Measurements from ENCODE around the gene FCRL4. TPM values are rescaled to one million over a fixed set of nuclear protein-coding genes. Genes with fewer than 3 reads are reported as not detected.
A peak's percentile ranks its signal among the peaks of the same experiment; 100 is the strongest.
"Not testable (repeated sequence)": the region's sequence is repeated elsewhere in the genome, so short reads cannot be mapped to it uniquely, and the experiment has no call there.

FCRL4 gene
- total RNA-seq, 1 experiment from 2014 or later: not detected

DNA sequence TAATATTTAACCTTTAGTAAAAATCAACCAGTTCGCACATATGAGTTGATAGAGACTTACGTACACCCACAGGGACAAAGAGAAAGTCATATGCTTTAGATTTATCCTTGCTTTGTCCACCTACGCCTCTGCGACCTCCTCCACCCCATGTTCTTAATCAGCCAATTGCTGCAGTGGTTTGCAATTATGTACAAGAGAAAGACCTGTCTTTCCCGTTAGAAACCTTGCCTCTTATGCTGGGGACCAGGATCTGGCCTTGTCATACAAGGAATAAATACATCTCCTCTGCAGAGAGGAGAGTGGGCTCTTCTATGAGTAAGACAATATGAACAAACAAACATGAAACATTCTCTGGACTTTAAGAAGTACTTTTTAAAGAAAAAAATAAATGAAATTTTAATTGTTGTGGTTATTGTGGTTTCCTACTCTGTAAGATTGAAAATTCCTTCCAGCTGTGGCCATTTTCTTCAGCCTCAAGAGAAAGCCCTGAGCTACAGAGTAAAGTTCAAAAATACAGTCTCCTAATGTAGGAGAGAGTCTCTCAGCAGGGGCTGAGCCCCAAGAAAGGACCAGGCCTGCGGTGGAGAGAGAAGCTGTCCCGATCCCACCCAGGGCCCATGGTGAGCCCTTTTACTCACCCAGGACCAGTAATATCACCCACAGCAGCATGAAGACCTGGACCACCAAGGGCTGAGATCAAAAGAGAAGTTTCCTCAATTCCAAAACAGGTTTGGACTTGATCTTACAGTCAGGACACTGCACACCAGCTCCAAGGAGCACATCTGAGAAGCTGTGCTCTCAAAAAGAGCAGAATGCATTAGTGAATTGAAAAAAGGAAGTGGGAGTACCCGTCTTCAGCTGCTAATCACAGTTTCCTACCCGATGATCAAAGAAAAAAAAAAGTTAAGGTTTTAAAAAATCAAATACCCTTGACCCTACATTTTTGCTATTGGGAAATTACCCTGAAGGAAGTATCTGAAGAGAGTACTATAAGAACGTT lies 45.9 kb downstream of the FCRL4 start, which contains the start of gene FCRL5:
FCRL5 (minus strand) TSS at position 822 of the 1,000 bp plus-strand sequence; CDS start at position 669, 153 bp downstream.
- no peak within 1 kb of the TSS for H2AK5ac ChIP-seq (ENCODE audit: insufficient read length, low read length)
- H3K9me3 ChIP-seq (ENCODE audit: control insufficient read depth, low read depth, low read length): no peaks in the 10 kb centered on the region
- H2BK15ac ChIP-seq (ENCODE audit: low read depth, low read length): no peak within 1 kb of the TSS
- no peaks in the 10 kb centered on the region for H3K79me2 ChIP-seq (ENCODE audit: insufficient read depth, low read length)
- no peak within 1 kb of the TSS for H3K56ac ChIP-seq (ENCODE audit: insufficient read length, low read depth, low read length)
- Mint-ChIP-seq H3K9me3 (no peaks in the 10 kb centered on the region), H3K4me3 (no peak within 1 kb of the TSS), H3K36me3 (ENCODE audit: insufficient read depth in 1 of 3, low read depth in 3 of 3) (no peaks in the 10 kb centered on the region), H3K27me3 (ENCODE audit: low read depth) (no peaks in the 10 kb centered on the region), H3K27ac (peak within 1 kb of the TSS in 1 of 3 experiments; percentile 25; a peak in 1 of 7 replicates), H3K4me1 (no peaks in the 10 kb centered on the region)
- WGBS (ENCODE audit: extremely low coverage, insufficient read length, low lambda C conversion rate): no CpG with 5 or more reads among the region's 10 CpGs
- no peak within 1 kb of the TSS for H3K9ac ChIP-seq (ENCODE audit: extremely low read depth, insufficient read length, low read length)
- H3K4me2 ChIP-seq (ENCODE audit: insufficient read depth, insufficient read length, low read length): no peak within 1 kb of the TSS
- H4K91ac ChIP-seq (ENCODE audit: insufficient read length, low read depth, low read length): no peak within 1 kb of the TSS
- no peaks in the 10 kb centered on the region; the same call in 1 of the 2 replicates for H3K4me1 ChIP-seq (ENCODE audit: insufficient read depth, low read length)
- no peaks in the 10 kb centered on the region for H3K23me2 ChIP-seq (ENCODE audit: insufficient read length, low read depth, low read length, poor library complexity, severe bottlenecking)
- DNase-seq: no peak
- H4K20me1 ChIP-seq (ENCODE audit: control insufficient read depth, insufficient read depth, insufficient read length): no peaks in the 10 kb centered on the region
- no peak within 1 kb of the TSS for H4K5ac ChIP-seq (ENCODE audit: insufficient read length, low read depth, low read length)
- TF ChIP-seq, protein P1, sequence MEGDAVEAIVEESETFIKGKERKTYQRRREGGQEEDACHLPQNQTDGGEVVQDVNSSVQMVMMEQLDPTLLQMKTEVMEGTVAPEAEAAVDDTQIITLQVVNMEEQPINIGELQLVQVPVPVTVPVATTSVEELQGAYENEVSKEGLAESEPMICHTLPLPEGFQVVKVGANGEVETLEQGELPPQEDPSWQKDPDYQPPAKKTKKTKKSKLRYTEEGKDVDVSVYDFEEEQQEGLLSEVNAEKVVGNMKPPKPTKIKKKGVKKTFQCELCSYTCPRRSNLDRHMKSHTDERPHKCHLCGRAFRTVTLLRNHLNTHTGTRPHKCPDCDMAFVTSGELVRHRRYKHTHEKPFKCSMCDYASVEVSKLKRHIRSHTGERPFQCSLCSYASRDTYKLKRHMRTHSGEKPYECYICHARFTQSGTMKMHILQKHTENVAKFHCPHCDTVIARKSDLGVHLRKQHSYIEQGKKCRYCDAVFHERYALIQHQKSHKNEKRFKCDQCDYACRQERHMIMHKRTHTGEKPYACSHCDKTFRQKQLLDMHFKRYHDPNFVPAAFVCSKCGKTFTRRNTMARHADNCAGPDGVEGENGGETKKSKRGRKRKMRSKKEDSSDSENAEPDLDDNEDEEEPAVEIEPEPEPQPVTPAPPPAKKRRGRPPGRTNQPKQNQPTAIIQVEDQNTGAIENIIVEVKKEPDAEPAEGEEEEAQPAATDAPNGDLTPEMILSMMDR (conservative IDR thresholded peaks at IDR 0.05): no peak
- no peak within 1 kb of the TSS for H2BK120ac ChIP-seq (ENCODE audit: low read depth, low read length, poor library complexity, severe bottlenecking)
- peak within 1 kb of the TSS; percentile 22 for H2AFZ ChIP-seq (ENCODE audit: low read length)
- no peak within 1 kb of the TSS for H3K23ac ChIP-seq (ENCODE audit: insufficient read length, low read depth, low read length)
- no peak within 1 kb of the TSS for H3K4ac ChIP-seq (ENCODE audit: low read depth, low read length)
- H2BK20ac ChIP-seq (ENCODE audit: low read depth, low read length, poor library complexity, severe bottlenecking): peak within 1 kb of the TSS; percentile 75
- H2BK12ac ChIP-seq (ENCODE audit: insufficient read length, low read depth, low read length): no peak within 1 kb of the TSS
- no peak within 1 kb of the TSS for H3T11ph ChIP-seq (ENCODE audit: low read length)
- H3K27ac ChIP-seq (ENCODE audit: insufficient read length, low read depth, low read length): no peak within 1 kb of the TSS
- H3K18ac ChIP-seq (ENCODE audit: insufficient read length, low read depth, low read length): no peak within 1 kb of the TSS
- no peak within 1 kb of the TSS for H3K14ac ChIP-seq (ENCODE audit: insufficient read depth, low read length)
- H3K79me1 ChIP-seq (ENCODE audit: insufficient read depth, low read depth, low read length, poor library complexity, severe bottlenecking): no peaks in the 10 kb centered on the region
- no peak within 1 kb of the TSS for H2BK5ac ChIP-seq (ENCODE audit: insufficient read length, low read length)
- no peaks in the 10 kb centered on the region for H3K27me3 ChIP-seq (ENCODE audit: insufficient read depth, low read length)
- H4K8ac ChIP-seq (replicated peaks; ENCODE audit: insufficient read length, low read depth, low read length): no peak within 1 kb of the TSS

DNA sequence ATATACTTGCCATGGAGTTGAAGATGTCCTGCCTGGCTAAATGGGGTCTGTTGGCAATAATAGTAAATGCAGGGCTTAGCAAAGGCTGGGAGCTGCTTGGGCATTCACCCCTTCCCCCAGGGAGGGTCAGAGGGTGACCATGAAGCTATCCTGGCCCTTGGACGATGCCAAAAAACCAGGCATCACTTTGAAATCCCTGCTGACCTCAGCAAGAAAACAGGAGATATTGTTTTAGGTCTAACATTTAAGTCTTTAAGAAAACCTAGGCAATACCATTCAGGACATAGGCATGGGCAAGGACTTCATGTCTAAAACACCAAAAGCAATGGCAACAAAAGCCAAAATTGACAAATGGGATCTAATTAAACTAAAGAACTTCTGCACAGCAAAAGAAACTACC lies 49.8 kb downstream of the FCRL4 start:
- H3K27me3 Mint-ChIP-seq (ENCODE audit: low read depth); H2BK20ac ChIP-seq (ENCODE audit: low read depth, low read length, poor library complexity, severe bottlenecking); H3K27ac ChIP-seq (ENCODE audit: insufficient read length, low read depth, low read length); H4K20me1 ChIP-seq (ENCODE audit: control insufficient read depth, insufficient read depth, insufficient read length); H3K18ac ChIP-seq (ENCODE audit: insufficient read length, low read depth, low read length); H3T11ph ChIP-seq (ENCODE audit: low read length); H3K79me1 ChIP-seq (ENCODE audit: insufficient read depth, low read depth, low read length, poor library complexity, severe bottlenecking); H3K23me2 ChIP-seq (ENCODE audit: insufficient read length, low read depth, low read length, poor library complexity, severe bottlenecking); H3K36me3 Mint-ChIP-seq (ENCODE audit: insufficient read depth in 1 of 3, low read depth in 3 of 3); H2AFZ ChIP-seq (ENCODE audit: low read length); H4K91ac ChIP-seq (ENCODE audit: insufficient read length, low read depth, low read length); H2BK120ac ChIP-seq (ENCODE audit: low read depth, low read length, poor library complexity, severe bottlenecking); H3K4me1 Mint-ChIP-seq; H3K9me3 ChIP-seq (ENCODE audit: control insufficient read depth, low read depth, low read length); H3K4ac ChIP-seq (ENCODE audit: low read depth, low read length); H4K5ac ChIP-seq (ENCODE audit: insufficient read length, low read depth, low read length); H3K79me2 ChIP-seq (ENCODE audit: insufficient read depth, low read length); H3K4me3 Mint-ChIP-seq; H3K27ac Mint-ChIP-seq; H4K8ac ChIP-seq (replicated peaks; ENCODE audit: insufficient read length, low read depth, low read length); H2BK15ac ChIP-seq (ENCODE audit: low read depth, low read length); H3K4me1 ChIP-seq (ENCODE audit: insufficient read depth, low read length); H3K56ac ChIP-seq (ENCODE audit: insufficient read length, low read depth, low read length); H3K23ac ChIP-seq (ENCODE audit: insufficient read length, low read depth, low read length); H2BK12ac ChIP-seq (ENCODE audit: insufficient read length, low read depth, low read length); H3K27me3 ChIP-seq (ENCODE audit: insufficient read depth, low read length); H3K9ac ChIP-seq (ENCODE audit: extremely low read depth, insufficient read length, low read length); DNase-seq; H2BK5ac ChIP-seq (ENCODE audit: insufficient read length, low read length); H3K14ac ChIP-seq (ENCODE audit: insufficient read depth, low read length); H3K4me2 ChIP-seq (ENCODE audit: insufficient read depth, insufficient read length, low read length); H3K9me3 Mint-ChIP-seq; H2AK5ac ChIP-seq (ENCODE audit: insufficient read length, low read length): not testable (repeated sequence)
- WGBS (ENCODE audit: extremely low coverage, insufficient read length, low lambda C conversion rate): no CpG with 5 or more reads among the region's 1 CpG
